SH-SY5Y (cell line): ENCODE data around the gene PHLPP1.

Experiments
- GATA2 ChIP-seq: IDR thresholded peaks from 2 replicates; pipeline ENCODE4 v1.6.1; 2011; ENCODE audit warnings: mild to moderate bottlenecking, low read depth, low read length
- GATA3 ChIP-seq: IDR thresholded peaks from 2 replicates; pipeline ENCODE4 v1.6.1; 2011; ENCODE audit warnings: low read depth, mild to moderate bottlenecking, low read length, moderate library complexity

The PHLPP1 gene

DNA sequence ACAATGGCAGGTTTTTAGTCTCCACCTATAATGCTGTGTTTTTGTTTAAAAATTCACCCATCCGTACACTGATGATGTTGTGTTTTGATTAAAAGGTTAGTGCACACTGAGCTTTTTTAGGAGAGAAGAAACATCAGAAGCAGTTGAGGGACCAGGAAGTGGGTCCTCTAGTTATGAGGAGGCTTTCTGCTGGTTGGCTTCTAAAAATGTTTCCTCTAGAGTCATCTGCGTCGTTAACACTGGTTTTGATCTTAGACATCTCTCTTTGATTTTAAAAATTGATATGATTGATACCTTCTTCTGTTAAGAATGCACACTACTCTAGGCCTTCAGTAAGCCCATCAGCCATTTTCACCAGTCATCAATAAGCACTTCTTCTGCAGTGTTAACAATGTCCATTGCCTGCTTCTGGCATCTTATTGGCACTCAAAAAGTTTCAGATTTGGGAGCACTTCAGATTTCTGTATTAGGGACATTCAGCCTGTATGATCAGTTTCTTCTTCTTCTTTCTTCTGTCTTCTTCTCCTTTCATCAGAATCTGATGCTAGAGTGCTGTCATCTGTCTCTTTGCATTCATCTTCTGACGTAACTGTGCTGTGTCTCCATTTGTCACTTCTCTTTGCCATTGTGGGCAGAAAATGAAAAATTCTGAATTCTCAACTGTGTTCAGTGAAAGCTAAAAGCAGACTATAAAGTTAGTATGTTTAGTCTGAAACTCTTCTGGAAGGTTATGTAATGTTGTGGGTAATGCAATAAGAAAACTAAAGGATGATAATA, 56.3 kb downstream of the PHLPP1 start:
- TF ChIP-seq GATA2 (no peak), GATA3 (no peak)

DNA sequence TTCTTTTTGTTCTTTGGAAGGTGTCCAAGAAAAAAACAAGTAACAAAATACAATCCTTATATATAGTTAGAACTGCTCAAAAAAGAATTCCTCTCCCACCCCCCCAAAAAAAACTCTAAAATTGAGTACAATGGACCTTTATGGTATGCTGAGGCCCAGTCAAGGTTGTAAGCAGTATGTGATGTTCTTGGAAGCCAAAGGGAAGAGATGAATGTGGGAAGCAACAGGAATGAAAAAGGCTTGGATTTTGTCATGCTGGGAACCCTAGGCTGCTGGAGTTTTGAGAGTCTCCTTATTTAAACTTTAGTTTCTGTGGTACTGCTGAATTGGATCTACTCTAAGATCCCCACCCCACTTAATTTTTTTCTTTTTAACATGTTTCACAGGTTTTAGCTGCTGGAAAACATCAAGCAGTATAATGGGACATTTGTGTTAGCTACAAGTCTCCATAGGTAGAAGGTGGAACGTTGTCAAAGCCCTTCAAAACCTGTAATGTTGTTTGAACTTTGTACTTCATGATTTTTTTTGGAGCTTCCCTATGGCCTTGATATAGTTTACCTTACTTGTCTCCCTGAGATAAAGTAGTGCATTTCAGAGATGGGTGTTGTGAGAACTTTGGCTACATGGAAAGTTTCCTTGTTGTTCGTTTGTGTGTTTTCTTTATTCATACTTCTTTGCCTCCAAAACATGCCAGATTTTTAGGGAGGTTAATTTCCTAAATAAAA, 57.7 kb downstream of the PHLPP1 start:
- TF ChIP-seq GATA2 (no peak), GATA3 (no peak)

DNA sequence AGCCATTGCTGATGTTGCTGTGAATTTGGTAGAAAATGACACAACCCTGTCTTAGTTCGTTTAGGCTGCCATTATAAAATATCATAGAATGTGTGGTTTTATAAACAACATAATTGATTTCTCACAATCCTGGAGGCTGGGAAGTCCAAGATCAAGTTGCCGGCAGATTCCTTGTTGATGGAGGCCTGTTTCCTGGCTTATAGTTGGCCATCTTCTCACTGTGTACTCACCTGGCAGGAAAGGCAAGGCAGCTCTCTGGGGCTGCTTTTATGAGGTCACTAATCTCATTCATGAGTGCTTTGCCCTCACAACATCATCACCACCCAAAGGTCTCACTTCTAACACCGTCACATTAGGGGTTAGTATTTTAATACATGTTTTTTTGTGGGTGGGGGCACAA, 58.4 kb downstream of the PHLPP1 start:
- TF ChIP-seq GATA2 (no peak), GATA3 (no peak)

DNA sequence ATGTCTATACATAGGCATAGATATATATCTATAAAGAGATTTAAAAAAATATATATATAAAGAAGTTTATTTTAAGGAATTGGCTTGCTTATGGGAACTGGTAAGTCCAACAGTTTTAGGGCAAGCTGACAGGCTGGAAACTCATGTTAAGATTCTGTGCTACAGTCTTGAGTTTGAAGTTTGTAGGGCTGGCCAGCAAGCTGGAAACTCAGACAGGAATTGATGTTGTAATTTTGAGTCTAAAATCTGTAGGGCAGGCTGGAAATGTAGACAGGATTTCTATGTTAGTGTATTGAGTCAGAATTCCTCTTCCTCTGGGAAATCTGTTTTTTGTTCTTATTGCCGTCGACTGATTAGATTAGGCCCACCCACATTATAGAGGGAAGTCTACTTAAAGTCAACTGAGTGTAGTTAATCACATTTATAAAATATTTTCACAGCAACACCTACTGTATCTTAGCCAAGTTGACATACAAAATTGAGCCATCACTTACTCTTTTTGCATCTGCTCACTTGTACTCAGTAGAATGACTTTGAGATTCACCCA, 60.8 kb downstream of the PHLPP1 start:
- no peak for TF ChIP-seq GATA2
- TF ChIP-seq GATA3, result no peak

DNA sequence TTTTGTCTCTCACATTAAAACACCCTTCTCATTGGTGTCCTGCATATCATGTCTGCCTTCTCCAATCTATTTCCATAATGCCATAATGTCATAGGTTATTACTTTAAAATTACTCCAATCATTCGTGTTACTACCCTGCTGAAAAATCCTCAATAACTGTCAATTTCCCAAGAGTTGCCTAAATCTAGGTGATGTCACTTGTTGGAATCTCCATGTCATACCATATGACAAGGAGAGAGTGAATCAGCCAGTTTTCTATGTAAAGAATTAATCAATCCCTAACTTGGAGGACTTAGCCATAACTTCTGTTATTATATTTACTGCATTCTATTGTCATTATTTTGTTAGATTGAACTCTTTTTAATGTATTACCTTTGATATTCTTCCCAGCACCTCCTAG, 62.5 kb downstream of the PHLPP1 start:
- TF ChIP-seq GATA3, result no peak
- no peak for TF ChIP-seq GATA2

DNA sequence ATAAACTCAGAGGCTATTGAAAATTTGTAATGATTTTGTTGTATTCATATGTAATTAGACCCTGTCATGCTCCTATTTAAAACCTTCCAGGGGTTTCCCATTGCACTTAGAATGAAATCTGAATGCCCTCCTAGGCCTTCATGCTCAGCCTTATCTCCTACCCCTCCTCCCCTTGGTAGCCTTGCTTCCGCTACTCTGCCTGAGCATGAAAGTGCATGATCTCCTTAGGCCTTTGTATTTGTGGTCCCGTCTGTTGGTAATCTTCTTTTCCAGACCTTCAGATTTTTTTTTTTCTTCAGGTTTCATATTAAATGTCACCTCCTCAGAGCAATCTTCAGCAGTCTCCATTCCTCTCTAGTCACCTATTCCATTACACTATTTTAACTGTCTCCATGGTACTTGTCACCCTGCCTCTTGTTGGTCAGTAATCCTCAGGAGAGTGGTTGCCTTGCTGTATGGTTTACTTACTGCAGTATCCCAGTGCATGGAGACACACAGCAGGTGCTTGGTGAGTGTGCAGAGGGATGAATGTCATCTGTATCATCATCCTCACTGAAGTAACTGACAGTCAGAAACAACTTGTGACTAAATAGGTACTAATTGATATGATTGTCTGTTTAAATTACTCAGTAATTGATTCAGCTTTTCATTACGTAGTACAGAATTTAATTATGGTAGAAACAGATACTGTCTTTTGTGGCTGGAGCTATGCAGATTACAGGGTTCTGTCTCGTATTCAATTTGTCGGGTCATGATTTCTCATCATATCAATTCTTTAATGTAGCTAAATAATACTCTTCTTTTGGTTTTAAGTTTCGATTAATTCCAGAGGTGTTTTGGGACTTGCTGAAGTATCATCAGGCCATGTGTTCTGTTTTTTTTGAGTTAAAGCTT, 63.9 kb downstream of the PHLPP1 start:
- TF ChIP-seq GATA3 (no peak), GATA2 (no peak)

DNA sequence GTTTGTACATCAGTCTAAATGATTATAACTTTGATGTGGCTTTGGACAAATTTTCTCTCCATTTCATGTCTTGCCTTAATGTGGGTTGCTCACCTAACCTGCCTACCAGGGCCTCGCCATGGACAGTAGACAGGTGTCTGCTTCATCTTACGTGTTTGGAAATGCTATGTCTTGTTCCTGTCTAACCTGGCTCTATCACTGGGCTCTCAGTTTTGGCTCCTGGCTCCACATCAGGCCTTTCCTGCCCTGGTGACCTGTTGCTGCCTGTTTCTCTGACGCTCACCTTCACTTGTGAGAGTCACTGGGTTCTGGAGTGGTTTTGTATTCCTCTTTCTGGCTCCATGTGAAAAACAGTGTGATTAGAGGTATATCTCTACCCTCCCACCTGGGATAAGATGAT, 65.9 kb downstream of the PHLPP1 start:
- TF ChIP-seq GATA3, result no peak
- TF ChIP-seq GATA2, result no peak

DNA sequence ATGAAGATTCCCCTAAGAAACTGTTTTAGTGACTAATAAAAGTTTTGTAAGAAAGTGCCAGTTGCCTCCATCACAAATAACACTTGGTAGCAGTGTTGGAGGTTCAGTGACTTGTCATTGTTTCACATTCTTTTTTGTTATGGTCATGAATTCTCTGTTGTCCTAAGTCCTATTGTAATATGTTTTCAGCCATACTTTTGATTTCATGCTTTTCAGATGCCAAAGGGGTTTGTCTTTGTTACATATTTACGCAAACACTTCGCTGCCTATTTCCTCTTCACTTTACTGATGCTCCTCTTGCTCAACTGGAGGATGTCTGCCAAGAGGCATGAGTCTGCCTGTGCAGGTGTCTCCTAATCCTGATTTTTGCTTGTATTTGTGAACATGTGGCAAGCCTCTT, 66.6 kb downstream of the PHLPP1 start:
- TF ChIP-seq GATA3, result no peak
- TF ChIP-seq GATA2, result no peak

DNA sequence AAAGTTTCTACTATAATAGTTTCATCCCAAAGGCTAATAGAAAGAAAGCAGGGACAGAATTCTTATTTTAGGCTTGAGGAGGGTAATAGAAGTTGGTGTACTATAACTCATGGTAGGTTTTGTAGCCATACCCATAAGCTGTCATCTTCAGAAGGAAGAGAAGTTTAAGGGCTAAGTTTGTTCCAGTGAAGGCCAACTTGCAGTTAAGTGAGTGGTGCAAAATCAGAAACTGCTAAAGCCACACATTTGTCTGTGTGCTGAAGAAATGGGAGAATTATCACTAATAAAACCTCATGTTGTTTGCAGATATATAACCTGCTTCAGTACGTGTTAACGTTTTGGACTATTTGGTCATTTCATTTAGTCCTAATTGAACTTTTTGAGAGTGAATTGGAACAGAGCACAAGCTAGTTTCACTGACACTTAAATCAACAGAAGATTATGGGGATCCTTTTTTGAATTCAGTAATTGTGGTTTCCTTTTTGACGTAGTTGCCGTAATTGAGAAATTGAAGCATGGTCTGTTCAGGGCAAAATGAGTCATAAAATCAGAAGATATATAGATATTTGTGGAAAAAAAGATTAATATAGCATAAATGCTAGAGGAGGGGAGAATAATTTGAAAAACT, 69.1 kb downstream of the PHLPP1 start:
- no peak for TF ChIP-seq GATA2
- TF ChIP-seq GATA3, result no peak

DNA sequence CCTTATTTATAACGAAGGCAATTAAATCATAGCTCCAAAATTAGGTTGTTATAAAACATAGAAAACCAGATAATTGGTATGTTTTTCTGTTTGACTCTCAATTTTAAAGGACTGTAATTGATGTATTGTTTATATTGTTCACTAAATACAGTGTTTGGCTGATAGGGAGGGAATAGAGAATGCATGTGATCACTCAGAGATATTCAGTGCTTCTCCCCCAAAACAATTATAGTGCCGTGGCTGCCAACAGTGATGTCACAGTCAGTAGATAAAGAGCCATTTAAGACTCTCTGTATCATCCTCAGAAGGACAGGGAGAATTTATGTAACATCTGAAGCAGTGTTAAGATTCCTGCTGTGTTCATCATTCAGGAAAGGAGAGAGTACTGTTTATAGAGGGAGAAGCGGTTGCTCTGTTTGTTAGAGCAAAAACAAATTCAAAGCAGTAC, 69.6 kb downstream of the PHLPP1 start:
- TF ChIP-seq GATA2 (no peak), GATA3 (no peak)

DNA sequence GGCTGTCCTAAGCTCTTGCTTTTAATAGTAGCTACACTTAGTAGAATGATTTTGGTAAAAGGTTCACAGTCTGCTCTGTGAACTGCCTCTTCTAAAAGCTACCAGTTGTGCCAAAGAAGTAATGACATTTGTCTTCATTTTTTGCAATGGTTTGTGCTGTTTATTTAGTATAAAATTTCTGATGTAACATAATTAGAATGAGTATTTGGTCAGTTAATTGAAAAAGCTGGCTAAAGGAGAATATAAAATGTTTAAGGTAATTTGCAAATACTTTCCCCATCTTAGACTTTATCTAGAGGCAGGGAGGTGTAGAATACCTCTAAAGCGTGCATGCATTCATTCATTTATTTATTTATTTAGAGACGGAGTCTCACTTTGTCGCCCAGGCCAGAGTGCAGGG, 71.3 kb downstream of the PHLPP1 start:
- TF ChIP-seq GATA2 (no peak), GATA3 (no peak)

DNA sequence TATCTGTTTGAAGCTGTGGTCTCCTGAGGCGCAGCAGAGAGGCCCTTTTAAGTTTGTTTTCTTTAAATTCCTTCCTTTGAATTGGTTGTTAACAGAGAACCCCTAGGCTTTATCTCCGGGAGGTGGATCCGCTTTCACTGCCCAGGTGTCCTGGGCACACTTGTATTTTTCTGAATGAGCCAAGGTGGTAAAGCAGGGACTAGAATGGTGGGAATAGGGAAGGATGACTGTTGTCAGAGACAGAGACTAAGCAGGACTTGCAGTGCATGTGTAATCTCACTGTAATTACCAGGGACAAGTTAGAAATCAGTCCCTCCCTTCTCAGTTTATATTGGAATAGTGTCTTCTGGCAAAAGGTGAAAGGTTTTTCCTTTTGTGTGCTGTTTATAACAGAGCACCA, 72.8 kb downstream of the PHLPP1 start:
- TF ChIP-seq GATA2 (no peak), GATA3 (no peak)

DNA sequence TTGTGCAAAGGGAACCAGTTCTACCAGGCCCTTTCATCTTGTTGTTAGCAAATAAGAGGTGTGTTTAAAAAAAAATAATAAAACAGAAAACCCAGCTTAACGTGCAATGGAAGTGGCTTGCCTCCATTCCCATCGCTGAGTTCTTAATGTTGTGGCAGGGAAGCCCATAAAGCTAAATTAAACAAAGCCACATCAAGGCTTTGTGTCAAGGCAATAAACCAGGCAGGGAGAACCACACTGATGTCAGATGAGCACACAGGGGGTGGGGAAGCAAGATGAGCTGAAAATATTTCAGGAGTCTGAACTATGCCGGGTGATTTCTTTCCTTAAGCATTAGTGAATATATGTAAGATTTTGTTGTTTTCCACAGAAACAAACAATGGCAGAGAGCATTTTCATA, 73.5 kb downstream of the PHLPP1 start:
- TF ChIP-seq GATA3 (no peak), GATA2 (no peak)
